HCT116 (cell line): ENCODE data around the gene TBC1D17. TPM values are rescaled to one million over a fixed set of nuclear protein-coding genes. Genes with fewer than 3 reads are reported as not detected.

Source experiments
- ATAC-seq: fragments of 200-7000 bp; cut with Tn5 transposase; 2 replicates; pipeline ENCODE4 v1.9.1; 2020; ENCODE audit warnings: mild to moderate bottlenecking, moderate library complexity
- BruUV-seq: library from RNA; stranded (reverse); fragments of 400-500 nt; replicated peaks from 2 replicates; lab custom pipeline; 2021; lab: Mats Ljungman, UMichigan
- CTCF ChIA-PET: fragments of 300-600 bp; sonication (Branson Sonifier 250); formaldehyde crosslinking; loops from one replicate; lab custom pipeline; 2021; ENCODE audit warnings: antibody characterized with exemption; lab: Charles Lee
- POLR2A ChIA-PET: fragments of 300-600, 350-600 bp; sonication (Branson Sonifier 250); formaldehyde crosslinking; loops from one replicate; lab custom pipeline; 2021; ENCODE audit warnings: antibody characterized with exemption; lab: Charles Lee
- RAD21 ChIA-PET, 2 experiments: fragments of 300-600 bp; sonication (Branson Sonifier 250); formaldehyde crosslinking; loops; one replicate each; lab custom pipeline; 2023; ENCODE audit warnings: low total read pairs in 2 of 2; ENCODE audit not compliant: uncharacterized antibody in 2 of 2, unreplicated experiment in 2 of 2, low non-redundant PET in 1 of 2; lab: Charles Lee
- DNase-seq: peaks from one replicate; pipeline ENCODE4 v3.0.0-alpha.2; 2010; ENCODE audit warnings: low read depth, low spot score
- H2AFZ ChIP-seq: fragments of 200-600 bp; shearing (Covaris generic), sonication (generic); 2 replicates; pipeline ENCODE4 v1.6.1; 2017; ENCODE audit warnings: low read depth, mixed run types, mixed read lengths, antibody characterized with exemption, low read length; ENCODE audit not compliant: poor library complexity, severe bottlenecking
- H3K27ac ChIP-seq: 2 replicates; pipeline ENCODE4 v1.5.1; 2012; ENCODE audit warnings: low read depth, low read length
- H3K27me3 ChIP-seq: fragments of 200-600 bp; sonication (generic); 2 replicates; pipeline ENCODE4 v1.6.1; 2016; ENCODE audit warnings: mixed run types, low read length, mixed read lengths; ENCODE audit not compliant: insufficient read depth
- H3K36me3 ChIP-seq, 2 experiments: fragments of 200-500 bp in 1 of 2; fragments of 200-600 bp in 1 of 2; sonication (Bioruptor generic) in 1 of 2; sonication (generic) in 1 of 2; 2 replicates each; pipeline versions ENCODE4 v1.5.1 to v1.6.1; 2014 to 2016; ENCODE audit warnings: low read length in 2 of 2, inconsistent platforms in 1 of 2, mixed read lengths in 1 of 2, mixed run types in 1 of 2; ENCODE audit not compliant: insufficient read depth in 2 of 2, control insufficient read depth in 1 of 2
- H3K4me1 ChIP-seq, 2 experiments: fragments of 200-600 bp in 1 of 2; sonication (generic) in 1 of 2; 2 replicates each; pipeline versions ENCODE4 v1.5.1 to v1.6.1; 2012 to 2017; ENCODE audit warnings: low read length in 2 of 2, inconsistent platforms in 1 of 2, mild to moderate bottlenecking in 1 of 2, mixed read lengths in 1 of 2, mixed run types in 1 of 2, moderate library complexity in 1 of 2; ENCODE audit not compliant: insufficient read depth in 2 of 2, control insufficient read depth in 1 of 2
- H3K4me2 ChIP-seq: fragments of 200-600 bp; sonication (generic); 2 replicates; pipeline ENCODE4 v1.6.1; 2017; ENCODE audit warnings: mixed run types, low read length, mixed read lengths
- H3K4me3 ChIP-seq, 2 experiments: fragments of 200-600 bp in 1 of 2; sonication (generic) in 1 of 2; replicated peaks in 1 of 2; 2 replicates each; pipeline ENCODE4 v1.5.1; 2011 to 2016; ENCODE audit warnings: low read length in 2 of 2, control low read depth in 1 of 2, low read depth in 1 of 2, mild to moderate bottlenecking in 1 of 2, mixed read lengths in 1 of 2, mixed run types in 1 of 2
- H3K79me2 ChIP-seq: fragments of 200-600 bp; sonication (generic); 2 replicates; pipeline ENCODE4 v1.6.1; 2017; ENCODE audit warnings: mild to moderate bottlenecking, mixed run types, low read length, moderate library complexity, mixed read lengths; ENCODE audit not compliant: insufficient read depth
- H3K9ac ChIP-seq: fragments of 200-600 bp; sonication (generic); 2 replicates; pipeline ENCODE4 v1.6.1; 2016; ENCODE audit warnings: low read length, mixed read lengths
- H3K9me2 ChIP-seq: fragments of 200-600 bp; sonication (generic), shearing (Covaris generic); 2 replicates; pipeline ENCODE4 v1.6.1; 2017; ENCODE audit warnings: mixed run types, mild to moderate bottlenecking, moderate library complexity; ENCODE audit not compliant: insufficient read depth
- H3K9me3 ChIP-seq, 2 experiments: fragments of 200-500 bp in 1 of 2; fragments of 200-600 bp in 1 of 2; sonication (Bioruptor generic) in 1 of 2; sonication (generic) in 1 of 2; 2 replicates each; pipeline ENCODE4 v1.6.1; 2014 to 2017; ENCODE audit warnings: low read length in 2 of 2, mixed read lengths in 2 of 2, inconsistent platforms in 1 of 2, low read depth in 1 of 2, mild to moderate bottlenecking in 1 of 2, mixed run types in 1 of 2, moderate library complexity in 1 of 2; ENCODE audit not compliant: control insufficient read depth in 1 of 2, insufficient read depth in 1 of 2
- H4K20me1 ChIP-seq: fragments of 200-600 bp; sonication (generic), shearing (Covaris generic); 2 replicates; pipeline ENCODE4 v1.6.1; 2017; ENCODE audit warnings: mixed run types, mild to moderate bottlenecking, moderate library complexity; ENCODE audit not compliant: insufficient read depth
- CBX3 ChIP-seq: IDR thresholded peaks from 2 replicates; pipeline ENCODE4 v1.6.1; 2012; ENCODE audit warnings: low read depth
- CEBPB ChIP-seq: IDR thresholded peaks from 2 replicates; pipeline ENCODE4 v1.6.1; 2012; ENCODE audit warnings: low read depth
- EGR1 ChIP-seq: IDR thresholded peaks from 2 replicates; pipeline ENCODE4 v1.6.1; 2012; ENCODE audit warnings: low read depth
- ELF1 ChIP-seq: IDR thresholded peaks from 2 replicates; pipeline ENCODE4 v1.6.1; 2012; ENCODE audit warnings: low read depth, borderline replicate concordance
- EZH2 ChIP-seq: fragments of 200-600 bp; sonication (generic); IDR thresholded peaks from 2 replicates; pipeline ENCODE4 v1.6.1; 2017; ENCODE audit warnings: antibody characterized with exemption, mixed run types
- EZH2phosphoT487 ChIP-seq: fragments of 200-600 bp; IDR thresholded peaks from 2 replicates; pipeline ENCODE4 v1.6.1; 2018; ENCODE audit warnings: antibody characterized with exemption, borderline replicate concordance
- FOSL1 ChIP-seq: IDR thresholded peaks from 2 replicates; pipeline ENCODE4 v1.6.1; 2012; ENCODE audit warnings: low read depth
- JUND ChIP-seq: IDR thresholded peaks from 2 replicates; pipeline ENCODE4 v1.6.1; 2012
- POLR2A ChIP-seq: IDR thresholded peaks from 2 replicates; pipeline ENCODE4 v1.7.0; 2011; ENCODE audit warnings: borderline replicate concordance; ENCODE audit not compliant: insufficient read depth, insufficient read length; ENCODE audit errors: extremely low read depth
- SIN3A ChIP-seq: IDR thresholded peaks from 2 replicates; pipeline ENCODE4 v1.6.1; 2012; ENCODE audit warnings: low read depth
- SP1 ChIP-seq: IDR thresholded peaks from 2 replicates; pipeline ENCODE4 v1.6.1; 2012; ENCODE audit warnings: low read depth
- SRF ChIP-seq: IDR thresholded peaks from 2 replicates; pipeline ENCODE4 v1.6.1; 2012; ENCODE audit warnings: low read depth
- ZFX ChIP-seq: fragments of 450-650 bp; IDR thresholded peaks from 2 replicates; pipeline ENCODE4 v1.6.1; 2017
- intact Hi-C: fragments of 100-400 bp; cut with micrococcal nuclease; formaldehyde crosslinking; loops from 2 replicates; pipeline ENCODE4 v1.10.0; 2022
- total RNA-seq: library from RNA; stranded (reverse); gene quantifications from one replicate; pipeline ENCODE4 v1.2.1, GENCODE V29; 2021; ENCODE audit not compliant: unreplicated experiment
- TF ChIP-seq, protein P1 (sequence below): IDR thresholded peaks from 2 replicates; pipeline ENCODE4 v1.6.1; 2012

TBC1D17 gene
- total RNA-seq, 1 experiment from 2014 or later, result 32.9 TPM

DNA sequence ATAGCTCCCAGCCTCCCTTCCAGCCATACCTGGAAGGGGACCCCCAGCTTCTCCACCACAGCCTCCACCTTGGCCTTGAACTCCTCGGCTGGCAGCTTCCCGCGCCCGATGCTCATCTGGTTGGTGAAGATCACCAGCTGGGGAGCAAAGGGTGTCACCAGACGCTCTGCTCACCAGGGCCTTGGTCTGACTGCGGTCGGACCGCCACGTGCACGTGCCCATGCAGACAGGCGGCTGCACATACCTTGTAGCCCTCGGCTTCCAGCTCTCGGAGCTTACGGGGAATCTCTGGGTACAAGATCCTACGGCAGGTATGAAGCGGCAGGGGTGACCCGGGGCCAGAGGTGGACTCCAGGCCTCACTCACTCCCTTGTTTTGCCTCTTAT is 13.6 kb upstream of the TBC1D17 start:
- Histone ChIP-seq H4K20me1 (peaks cover 5% of the 10 kb centered on the region; the same call in 1 of the 2 replicates), H3K27ac (peak overlapping the region; percentile 23; the same call in 1 of the 2 replicates), H3K79me2 (peaks cover 43% of the 10 kb centered on the region), H3K4me1 (peaks cover 20 to 60% of the 10 kb centered on the region in 2 experiments; a peak in 3 of 4 replicates), H3K4me2 (no peak overlapping the region), H2AFZ (no peak overlapping the region), H3K9ac (no peak overlapping the region), H3K9me3 (no peaks in the 10 kb centered on the region), H3K9me2 (no peaks in the 10 kb centered on the region), H3K4me3 (no peak overlapping the region), H3K27me3 (no peaks in the 10 kb centered on the region), H3K36me3 (peaks cover 15 to 31% of the 10 kb centered on the region in 2 experiments)
- ChIA-PET RAD21 (no interaction called here), POLR2A (no interaction called here), CTCF (interaction anchor here (1.2 kb wide), 1 partner anchor 13 kb away, joined by 3 read pairs; the partner anchor contains the start of gene PTOV1)
- no peak for TF ChIP-seq CEBPB
- no peak for TF ChIP-seq FOSL1
- no peak for TF ChIP-seq EZH2phosphoT487
- no peak for TF ChIP-seq CBX3
- TF ChIP-seq EZH2, result no peak
- TF ChIP-seq SP1, result no peak
- TF ChIP-seq ELF1, result no peak
- no peak for TF ChIP-seq JUND
- no peak for TF ChIP-seq SRF
- no peak for TF ChIP-seq POLR2A
- no peak for TF ChIP-seq ZFX
- TF ChIP-seq, protein P1, sequence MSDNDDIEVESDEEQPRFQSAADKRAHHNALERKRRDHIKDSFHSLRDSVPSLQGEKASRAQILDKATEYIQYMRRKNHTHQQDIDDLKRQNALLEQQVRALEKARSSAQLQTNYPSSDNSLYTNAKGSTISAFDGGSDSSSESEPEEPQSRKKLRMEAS, result no peak
- TF ChIP-seq EGR1, result no peak
- intact Hi-C loops, result no loop called here
- DNase-seq (no peak), ATAC-seq (no peak)
- no TSS peak for BruUV-seq

DNA sequence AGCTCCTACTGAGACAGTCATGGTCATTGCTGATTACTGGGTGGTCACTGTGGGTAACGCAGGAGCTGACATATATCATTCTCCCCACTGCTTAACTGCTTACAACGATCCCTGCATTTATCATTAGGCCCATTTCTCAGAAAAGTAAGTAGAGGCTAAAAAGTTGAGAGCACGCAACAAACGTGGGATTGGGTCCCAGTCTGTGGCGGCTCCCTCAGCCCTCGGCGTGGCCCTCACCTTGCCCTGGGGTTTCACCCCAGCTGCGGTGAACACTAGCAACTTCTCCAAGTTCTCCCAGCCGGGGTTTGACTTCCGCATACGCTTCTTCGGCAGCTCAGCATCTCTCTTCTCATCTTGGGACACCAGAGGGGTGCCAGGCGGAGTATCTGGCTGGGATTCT is 12.6 kb upstream of the TBC1D17 start:
- TF ChIP-seq ZFX (no peak), CBX3 (no peak), SIN3A (no peak)
- Histone ChIP-seq H3K9ac (no peak overlapping the region), H3K36me3 (peaks cover 15 to 31% of the 10 kb centered on the region in 2 experiments), H3K27ac (peak overlapping the region; percentile 91), H3K4me3 (peak overlapping the region; percentile 5 to 83; a peak in 2 of 4 replicates), H3K4me1 (peaks cover 21 to 58% of the 10 kb centered on the region in 2 experiments; a peak in 3 of 4 replicates), H2AFZ (no peak overlapping the region), H3K27me3 (no peaks in the 10 kb centered on the region), H3K9me2 (no peaks in the 10 kb centered on the region), H3K9me3 (no peaks in the 10 kb centered on the region), H4K20me1 (peaks cover 5% of the 10 kb centered on the region; the same call in 1 of the 2 replicates), H3K79me2 (peaks cover 43% of the 10 kb centered on the region), H3K4me2 (peak overlapping the region; percentile 95)
- DNase-seq, result no peak
- CTCF ChIA-PET, result interaction anchor here (0.9 to 1.3 kb wide), 3 partner anchors 11 to 47 kb away, joined by 3 read pairs; partner anchors contain the start of gene MED25
- BruUV-seq, result no TSS peak
- intact Hi-C loops, result loop anchor here (5.0 kb wide), 1 partner anchor 98 kb away; the partner anchor contains the start of gene AP2A1
- ATAC-seq, result no peak
- POLR2A ChIA-PET, result interaction anchor here (1.0 to 1.2 kb wide), 4 partner anchors 10 to 189 kb away, joined by 4 to 13 read pairs (median 6); partner anchors contain the start of gene PTOV1
- RAD21 ChIA-PET, result interaction anchor here (0.7 to 0.9 kb wide), 2 partner anchors 64 to 362 kb away, joined by 3 to 4 read pairs; partner anchors contain the start of genes ATF5 (in 1 of the 2) and NUP62 (in 1 of the 2)
